Uterus (tissue), 2 donors: ENCODE data around the gene NEIL1.

Experiments used
- POLR2A ChIP-seq, 2 donors: fragments of 450-650 bp; IDR thresholded peaks; one replicate each; pipeline ENCODE4 v1.6.1; 2016; ENCODE audit warnings: antibody characterized with exemption in 2 of 2, mild to moderate bottlenecking in 1 of 2, moderate library complexity in 1 of 2
- TF ChIP-seq, protein P1 (sequence below), 4 experiments: fragments of 200-600 bp in 2 of 4; fragments of 450-650 bp in 2 of 4; sonication (generic) in 2 of 4; IDR thresholded peaks; one replicate each; pipeline ENCODE4 v1.5.1; 2016 to 2019; ENCODE audit warnings: antibody characterized with exemption in 4 of 4, mild to moderate bottlenecking in 2 of 4, moderate library complexity in 1 of 4

- TF ChIP-seq, protein P1, sequence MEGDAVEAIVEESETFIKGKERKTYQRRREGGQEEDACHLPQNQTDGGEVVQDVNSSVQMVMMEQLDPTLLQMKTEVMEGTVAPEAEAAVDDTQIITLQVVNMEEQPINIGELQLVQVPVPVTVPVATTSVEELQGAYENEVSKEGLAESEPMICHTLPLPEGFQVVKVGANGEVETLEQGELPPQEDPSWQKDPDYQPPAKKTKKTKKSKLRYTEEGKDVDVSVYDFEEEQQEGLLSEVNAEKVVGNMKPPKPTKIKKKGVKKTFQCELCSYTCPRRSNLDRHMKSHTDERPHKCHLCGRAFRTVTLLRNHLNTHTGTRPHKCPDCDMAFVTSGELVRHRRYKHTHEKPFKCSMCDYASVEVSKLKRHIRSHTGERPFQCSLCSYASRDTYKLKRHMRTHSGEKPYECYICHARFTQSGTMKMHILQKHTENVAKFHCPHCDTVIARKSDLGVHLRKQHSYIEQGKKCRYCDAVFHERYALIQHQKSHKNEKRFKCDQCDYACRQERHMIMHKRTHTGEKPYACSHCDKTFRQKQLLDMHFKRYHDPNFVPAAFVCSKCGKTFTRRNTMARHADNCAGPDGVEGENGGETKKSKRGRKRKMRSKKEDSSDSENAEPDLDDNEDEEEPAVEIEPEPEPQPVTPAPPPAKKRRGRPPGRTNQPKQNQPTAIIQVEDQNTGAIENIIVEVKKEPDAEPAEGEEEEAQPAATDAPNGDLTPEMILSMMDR (IDR thresholded peaks at IDR 0.05): no peak
- TF ChIP-seq POLR2A (IDR thresholded peaks at IDR 0.05): no peak
These were observed 8.5 kb downstream of the NEIL1 start for GRCh38 chr15:75355369-75355768.
